SK-N-SH treated with all-trans-retinoic acid at 6 μM for 48 hours (cell line): Measurements from ENCODE around the gene MYOM1.

Experiments
- ATAC-seq: fragments of 200-7000 bp; cut with Tn5 transposase; 3 replicates; pipeline ENCODE4 v1.9.1; 2020; ENCODE audit warnings: mild to moderate bottlenecking, moderate library complexity
- ARNTL ChIP-seq: fragments of 450-650 bp; formaldehyde crosslinking; IDR thresholded peaks from 2 replicates; pipeline ENCODE4 v1.5.0; 2020; ENCODE audit warnings: low read depth, mild to moderate bottlenecking, moderate library complexity, borderline replicate concordance
- BACH2 ChIP-seq: fragments of 250-450 bp; sonication (Bioruptor Pico); IDR thresholded peaks from 2 replicates; pipeline ENCODE4 v1.9.0; 2021; ENCODE audit warnings: mild to moderate bottlenecking, borderline replicate concordance
- CREB5 ChIP-seq: fragments of 250-450 bp; sonication (Bioruptor Pico); IDR thresholded peaks from 2 replicates; pipeline ENCODE4 v1.5.1; 2020; ENCODE audit warnings: low read depth, mild to moderate bottlenecking, moderate library complexity
- CSDC2 ChIP-seq: fragments of 250-450 bp; sonication (Bioruptor Pico); IDR thresholded peaks from 2 replicates; pipeline ENCODE4 v1.5.0; 2020; ENCODE audit warnings: mild to moderate bottlenecking, moderate library complexity
- CSRNP3 ChIP-seq: fragments of 250-450 bp; sonication (Bioruptor Pico); IDR thresholded peaks from 2 replicates; pipeline ENCODE4 v1.5.1; 2021; ENCODE audit warnings: mild to moderate bottlenecking, moderate library complexity
- ESRRG ChIP-seq: fragments of 250-450 bp; sonication (Bioruptor Pico); IDR thresholded peaks from 2 replicates; pipeline ENCODE4 v1.6.1; 2021; ENCODE audit warnings: mild to moderate bottlenecking
- GLIS3 ChIP-seq: fragments of 250-450 bp; sonication (Bioruptor Pico); IDR thresholded peaks from 2 replicates; pipeline ENCODE4 v1.5.0; 2020; ENCODE audit warnings: mild to moderate bottlenecking, moderate library complexity
- ISL1 ChIP-seq: fragments of 250-450 bp; sonication (Bioruptor Pico); IDR thresholded peaks from 2 replicates; pipeline ENCODE4 v2.1.2; 2022; ENCODE audit warnings: mild to moderate bottlenecking, moderate library complexity
- OSR1 ChIP-seq: fragments of 250-450 bp; sonication (Bioruptor Pico); IDR thresholded peaks from 2 replicates; pipeline ENCODE4 v1.8.0; 2022; ENCODE audit warnings: moderate library complexity, mild to moderate bottlenecking, inconsistent platforms
- PATZ1 ChIP-seq: fragments of 250-450 bp; sonication (Bioruptor Pico); IDR thresholded peaks from 2 replicates; pipeline ENCODE4 v1.8.0; 2020; ENCODE audit warnings: mild to moderate bottlenecking, moderate library complexity, borderline replicate concordance
- POU6F1 ChIP-seq: fragments of 250-450 bp; sonication (Bioruptor Pico); IDR thresholded peaks from 2 replicates; pipeline ENCODE4 v1.8.0; 2021; ENCODE audit warnings: low read depth, mild to moderate bottlenecking, moderate library complexity, borderline replicate concordance
- PPARA ChIP-seq: fragments of 250-450 bp; sonication (Bioruptor Pico); IDR thresholded peaks from 2 replicates; pipeline ENCODE4 v1.5.0; 2020; ENCODE audit warnings: mild to moderate bottlenecking, borderline replicate concordance
- RARB ChIP-seq: fragments of 250-450 bp; sonication (Bioruptor Pico); IDR thresholded peaks from 2 replicates; pipeline ENCODE4 v1.8.0; 2021; ENCODE audit warnings: mild to moderate bottlenecking, moderate library complexity
- SNAI2 ChIP-seq: fragments of 250-450 bp; sonication (Bioruptor Pico); IDR thresholded peaks from 2 replicates; pipeline ENCODE4 v1.5.0; 2020; ENCODE audit warnings: mild to moderate bottlenecking, moderate library complexity
- TOX ChIP-seq: fragments of 250-450 bp; sonication (Bioruptor Pico); IDR thresholded peaks from 2 replicates; pipeline ENCODE4 v1.8.0; 2021; ENCODE audit warnings: mild to moderate bottlenecking, moderate library complexity, borderline replicate concordance
- TSHZ2 ChIP-seq: fragments of 250-450 bp; sonication (Bioruptor Pico); IDR thresholded peaks from 2 replicates; pipeline ENCODE4 v1.5.0; 2020; ENCODE audit warnings: mild to moderate bottlenecking, moderate library complexity
- ZC3H10 ChIP-seq: fragments of 250-450 bp; sonication (Bioruptor Pico); IDR thresholded peaks from 2 replicates; pipeline ENCODE4 v1.5.1; 2021; ENCODE audit warnings: mild to moderate bottlenecking, moderate library complexity
- ZFP3 ChIP-seq: fragments of 250-450 bp; sonication (Bioruptor Pico); IDR thresholded peaks from 2 replicates; pipeline ENCODE4 v1.5.0; 2020; ENCODE audit warnings: mild to moderate bottlenecking, moderate library complexity
- ZFP30 ChIP-seq: fragments of 450-650 bp; formaldehyde crosslinking; IDR thresholded peaks from 2 replicates; pipeline ENCODE4 v1.5.0; 2022; ENCODE audit warnings: mild to moderate bottlenecking, moderate library complexity
- ZNF565 ChIP-seq: fragments of 450-650 bp; formaldehyde crosslinking; conservative IDR thresholded peaks from 2 replicates; pipeline ENCODE4 v1.5.0; 2020; ENCODE audit warnings: low read depth, mild to moderate bottlenecking, moderate library complexity
- ZNF70 ChIP-seq: fragments of 450-650 bp; formaldehyde crosslinking; IDR thresholded peaks from 2 replicates; pipeline ENCODE4 v1.5.0; 2020; ENCODE audit warnings: mild to moderate bottlenecking, moderate library complexity
- ZNF8 ChIP-seq: fragments of 450-650 bp; formaldehyde crosslinking; IDR thresholded peaks from 2 replicates; pipeline ENCODE4 v1.5.0; 2020; ENCODE audit warnings: mild to moderate bottlenecking, moderate library complexity

Gene MYOM1

GRCh38 chr18:3153107-3153704 is 66.6 kb downstream of the MYOM1 start:
- TF ChIP-seq TSHZ2 (CRISPR knock-in tag) (no peak), CSDC2 (CRISPR knock-in tag) (no peak), ARNTL (CRISPR knock-in tag) (no peak), BACH2 (CRISPR knock-in tag) (no peak), CSRNP3 (CRISPR knock-in tag) (no peak), ZNF565 (CRISPR knock-in tag) (no peak), POU6F1 (CRISPR knock-in tag) (no peak), RARB (CRISPR knock-in tag) (no peak), ISL1 (CRISPR knock-in tag) (no peak), TOX (CRISPR knock-in tag) (no peak), ZFP3 (CRISPR knock-in tag) (no peak), ESRRG (CRISPR knock-in tag) (no peak), ZC3H10 (CRISPR knock-in tag) (no peak), PATZ1 (CRISPR knock-in tag) (no peak), SNAI2 (CRISPR knock-in tag) (no peak), ZNF8 (CRISPR knock-in tag) (no peak), GLIS3 (CRISPR knock-in tag) (no peak)
- no peak for ATAC-seq

GRCh38 chr18:3152294-3152693 is 67.5 kb downstream of the MYOM1 start:
- no peak for ATAC-seq
- TF ChIP-seq ESRRG (CRISPR knock-in tag) (no peak), ZFP30 (CRISPR knock-in tag) (no peak), CREB5 (CRISPR knock-in tag) (no peak), BACH2 (CRISPR knock-in tag) (no peak), TOX (CRISPR knock-in tag) (no peak), RARB (CRISPR knock-in tag) (no peak), ZNF565 (CRISPR knock-in tag) (no peak), ZC3H10 (CRISPR knock-in tag) (no peak), OSR1 (no peak), CSRNP3 (CRISPR knock-in tag) (no peak), ZNF70 (no peak), POU6F1 (CRISPR knock-in tag) (no peak), PPARA (CRISPR knock-in tag) (no peak), CSDC2 (CRISPR knock-in tag) (no peak), GLIS3 (CRISPR knock-in tag) (no peak), SNAI2 (CRISPR knock-in tag) (no peak), ZFP3 (CRISPR knock-in tag) (no peak)
